H1 (cell line): ENCODE measurements around the gene NR3C1. TPM values are rescaled to one million over a fixed set of nuclear protein-coding genes. Genes with fewer than 3 reads are reported as not detected.

Experiments used
- CTCF ChIA-PET: fragments of 300-600 bp; sonication (Branson Sonifier 250); formaldehyde crosslinking; loops from one replicate; lab custom pipeline; 2021; ENCODE audit not compliant: partially characterized antibody; lab: Charles Lee
- POLR2A ChIA-PET: fragments of 300-600 bp; sonication (Branson Sonifier 250); formaldehyde crosslinking; loops from one replicate; lab custom pipeline; 2021; ENCODE audit warnings: inconsistent platforms; ENCODE audit not compliant: partially characterized antibody; lab: Charles Lee
- DNase-seq, 2 experiments: peaks; one replicate each; pipeline versions ENCODE4 v3.0.0 to v3.0.0-alpha.2; 2010 to 2022; ENCODE audit warnings: low spot score in 2 of 2, low read depth in 1 of 2, mixed read lengths in 1 of 2
- FAIRE-seq: peaks from 2 replicates; lab custom pipeline; 2011; peaks lifted over from hg19 to GRCh38; lab: Jason Lieb, UNC
- H2AFZ ChIP-seq: 2 replicates; pipeline ENCODE4 v1.8.1; 2012; ENCODE audit warnings: low read length, inconsistent platforms
- H2AK5ac ChIP-seq: 2 replicates; pipeline ENCODE4 v1.6.1; 2013; ENCODE audit warnings: low read depth, low read length
- H2BK120ac ChIP-seq: replicated peaks from 2 replicates; pipeline ENCODE3; 2013; ENCODE audit warnings: low read depth, low read length, inconsistent platforms
- H2BK12ac ChIP-seq: 2 replicates; pipeline ENCODE4 v1.6.1; 2013; ENCODE audit warnings: low read depth, low read length
- H2BK15ac ChIP-seq: 2 replicates; pipeline ENCODE4 v1.6.1; 2013; ENCODE audit warnings: low read length
- H2BK20ac ChIP-seq: 2 replicates; pipeline ENCODE4 v1.6.1; 2013; ENCODE audit warnings: low read length
- H2BK5ac ChIP-seq: 2 replicates; pipeline ENCODE4 v1.6.1; 2013; ENCODE audit warnings: low read depth, low read length
- H3K14ac ChIP-seq: 2 replicates; pipeline ENCODE4 v1.6.1; 2013; ENCODE audit warnings: inconsistent platforms; ENCODE audit not compliant: insufficient read length
- H3K18ac ChIP-seq: 2 replicates; pipeline ENCODE4 v1.6.1; 2013; ENCODE audit warnings: low read length; ENCODE audit errors: extremely low read depth
- H3K23ac ChIP-seq: 2 replicates; pipeline ENCODE4 v1.6.1; 2013; ENCODE audit warnings: inconsistent platforms; ENCODE audit not compliant: insufficient read length
- H3K23me2 ChIP-seq: 2 replicates; pipeline ENCODE4 v1.6.1; 2013; ENCODE audit warnings: low read depth, low read length
- H3K27ac ChIP-seq: 2 replicates; pipeline ENCODE4 v1.6.1; 2011; ENCODE audit warnings: low read depth, low read length, inconsistent platforms
- H3K27me3 ChIP-seq, 4 experiments: replicated peaks in 1 of 4; 1 replicate in 1 of 4; 2 replicates in 3 of 4; pipeline versions ENCODE4 v1.6.1 to v1.8.1; 2011 to 2013; ENCODE audit warnings: low read length in 3 of 4, mild to moderate bottlenecking in 3 of 4, inconsistent platforms in 2 of 4, mixed read lengths in 2 of 4, moderate library complexity in 1 of 4; ENCODE audit not compliant: control insufficient read depth in 3 of 4, insufficient read depth in 3 of 4; ENCODE audit errors: extremely low read depth in 1 of 4
- H3K36me3 ChIP-seq, 4 experiments: 2 replicates each; pipeline versions ENCODE4 v1.6.1 to v1.8.1; 2011 to 2013; ENCODE audit warnings: mild to moderate bottlenecking in 4 of 4, low read length in 3 of 4, moderate library complexity in 2 of 4, control low read depth in 1 of 4, inconsistent platforms in 1 of 4; ENCODE audit not compliant: insufficient read depth in 4 of 4, control insufficient read depth in 2 of 4
- H3K4ac ChIP-seq: replicated peaks from 2 replicates; pipeline ENCODE3; 2013; ENCODE audit warnings: low read length, low read depth, mixed read lengths, inconsistent platforms; ENCODE audit not compliant: insufficient read length
- H3K4me1 ChIP-seq, 4 experiments: replicated peaks in 1 of 4; 1 replicate in 1 of 4; 2 replicates in 3 of 4; pipeline versions ENCODE4 v1.6.1 to v1.8.1; 2011 to 2013; ENCODE audit warnings: low read length in 3 of 4, inconsistent platforms in 2 of 4, mixed read lengths in 1 of 4; ENCODE audit not compliant: insufficient read depth in 4 of 4, control insufficient read depth in 3 of 4
- H3K4me2 ChIP-seq, 2 experiments: 2 replicates each; pipeline versions ENCODE4 v1.6.1 to v1.8.1; 2011 to 2013; ENCODE audit warnings: low read depth in 2 of 2, low read length in 2 of 2, control low read depth in 1 of 2, inconsistent platforms in 1 of 2, mild to moderate bottlenecking in 1 of 2; ENCODE audit not compliant: insufficient read depth in 1 of 2
- H3K4me3 ChIP-seq, 4 experiments: fragments of 200-600, 300-600 bp in 1 of 4; sonication (generic), shearing (Covaris generic), sonication (Bioruptor Twin) in 1 of 4; 2 replicates each; pipeline versions ENCODE4 v1.5.1 to v1.8.1; 2011 to 2016; ENCODE audit warnings: low read length in 4 of 4, low read depth in 3 of 4, control low read depth in 2 of 4, inconsistent platforms in 2 of 4, mild to moderate bottlenecking in 2 of 4, mixed read lengths in 1 of 4, moderate library complexity in 1 of 4; ENCODE audit not compliant: insufficient read depth in 2 of 4; ENCODE audit errors: extremely low read depth in 1 of 4
- H3K56ac ChIP-seq: replicated peaks from 2 replicates; pipeline ENCODE3; 2013; ENCODE audit warnings: low read depth, mild to moderate bottlenecking, mixed read lengths, low read length, inconsistent platforms; ENCODE audit not compliant: insufficient read length
- H3K79me1 ChIP-seq: 2 replicates; pipeline ENCODE4 v1.6.1; 2013; ENCODE audit warnings: low read depth, low read length, control low read depth
- H3K79me2 ChIP-seq, 2 experiments: 2 replicates each; pipeline versions ENCODE4 v1.6.1 to v1.8.1; 2012 to 2013; ENCODE audit warnings: low read length in 2 of 2, mild to moderate bottlenecking in 2 of 2, inconsistent platforms in 1 of 2; ENCODE audit not compliant: insufficient read depth in 2 of 2, control insufficient read depth in 1 of 2
- H3K9ac ChIP-seq, 4 experiments: replicated peaks in 1 of 4; 1 replicate in 1 of 4; 2 replicates in 3 of 4; pipeline versions ENCODE4 v1.6.1 to v1.8.1; 2011 to 2013; ENCODE audit warnings: low read depth in 3 of 4, low read length in 3 of 4, control low read depth in 2 of 4, mild to moderate bottlenecking in 2 of 4, moderate library complexity in 2 of 4, inconsistent platforms in 1 of 4; ENCODE audit errors: extremely low read depth in 1 of 4
- H3K9me3 ChIP-seq, 2 experiments: 2 replicates each; pipeline versions ENCODE4 v1.6.1 to v1.8.1; 2012 to 2013; ENCODE audit warnings: mild to moderate bottlenecking in 2 of 2, moderate library complexity in 2 of 2, control low read depth in 1 of 2, inconsistent platforms in 1 of 2, low read depth in 1 of 2, low read length in 1 of 2, mixed read lengths in 1 of 2; ENCODE audit not compliant: insufficient read depth in 2 of 2
- H4K20me1 ChIP-seq, 2 experiments: replicated peaks in 1 of 2; 2 replicates each; pipeline versions ENCODE3 to v1.8.1; 2011 to 2013; ENCODE audit warnings: inconsistent platforms in 2 of 2, low read length in 2 of 2, mild to moderate bottlenecking in 1 of 2; ENCODE audit not compliant: insufficient read depth in 2 of 2, control insufficient read depth in 1 of 2
- H4K5ac ChIP-seq: 2 replicates; pipeline ENCODE4 v1.6.1; 2013; ENCODE audit warnings: low read length, low read depth, mixed read lengths, inconsistent platforms; ENCODE audit not compliant: insufficient read length
- H4K8ac ChIP-seq: 2 replicates; pipeline ENCODE4 v1.8.0; 2013; ENCODE audit warnings: mild to moderate bottlenecking, moderate library complexity, low read length, inconsistent platforms; ENCODE audit not compliant: insufficient read depth; ENCODE audit errors: extremely low read depth
- H4K91ac ChIP-seq: replicated peaks from 2 replicates; pipeline ENCODE3; 2013; ENCODE audit warnings: low read length, mixed read lengths, inconsistent platforms; ENCODE audit not compliant: insufficient read length
- CHD2 ChIP-seq: IDR thresholded peaks from 2 replicates; pipeline ENCODE4 v1.6.1; 2012; ENCODE audit warnings: low read length, improper control_type of control experiment
- JUN ChIP-seq: IDR thresholded peaks from 2 replicates; pipeline ENCODE4 v1.6.1; 2011; ENCODE audit warnings: low read depth, mild to moderate bottlenecking, improper control_type of control experiment, low read length
- SIRT6 ChIP-seq: IDR thresholded peaks from one replicate; pipeline ENCODE4 v1.7.1; 2012; ENCODE audit warnings: low read length, inconsistent platforms
- WGBS, 2 experiments: shearing (Covaris generic) in 1 of 2; methylation state at CpG; one replicate each; pipeline versions ENCODE4 v1.1.6 to v1.1.7; 2013 to 2015; ENCODE audit warnings: low lambda C conversion rate in 2 of 2, mixed read lengths in 2 of 2, inconsistent platforms in 1 of 2, low coverage in 1 of 2, missing lambda C conversion rate in 1 of 2; ENCODE audit not compliant: insufficient replicate concordance in 2 of 2, insufficient coverage in 1 of 2, insufficient read length in 1 of 2; ENCODE audit errors: extremely low coverage in 1 of 2, missing lambda C conversion rate in 1 of 2; 5-methylcytosine and 5-hydroxymethylcytosine counted together
- polyA plus RNA-seq, 7 experiments: library from polyadenylated mRNA; depleted of rRNA in 3 of 7; stranded (reverse) in 5 of 7; unstranded in 2 of 7; fragments of >200 nt in 5 of 7; fragments of 200-250 nt in 2 of 7; gene quantifications; 1 replicate in 5 of 7; 2 replicates in 1 of 7; 4 replicates in 1 of 7; pipeline versions ENCODE4 v1.2.1 to v1.2.3, GENCODE V29; 2011 to 2013; ENCODE audit warnings: missing spikeins in 2 of 7, mixed read lengths in 2 of 7
- total RNA-seq: library from RNA; stranded (reverse); fragmentation: NEBNext Ultra II Directional; extraction: Animal tissue kit (Norgen Biotek cat#: 25700); gene quantifications from 2 replicates; pipeline ENCODE4 v1.2.1, GENCODE V29; 2021

Gene NR3C1
- total and polyA plus RNA-seq, 2 of the 8 experiments (the other 6 are each of a cell fraction or from before 2014, with no cell fraction given), result 1.7 to 5.4 TPM

DNA sequence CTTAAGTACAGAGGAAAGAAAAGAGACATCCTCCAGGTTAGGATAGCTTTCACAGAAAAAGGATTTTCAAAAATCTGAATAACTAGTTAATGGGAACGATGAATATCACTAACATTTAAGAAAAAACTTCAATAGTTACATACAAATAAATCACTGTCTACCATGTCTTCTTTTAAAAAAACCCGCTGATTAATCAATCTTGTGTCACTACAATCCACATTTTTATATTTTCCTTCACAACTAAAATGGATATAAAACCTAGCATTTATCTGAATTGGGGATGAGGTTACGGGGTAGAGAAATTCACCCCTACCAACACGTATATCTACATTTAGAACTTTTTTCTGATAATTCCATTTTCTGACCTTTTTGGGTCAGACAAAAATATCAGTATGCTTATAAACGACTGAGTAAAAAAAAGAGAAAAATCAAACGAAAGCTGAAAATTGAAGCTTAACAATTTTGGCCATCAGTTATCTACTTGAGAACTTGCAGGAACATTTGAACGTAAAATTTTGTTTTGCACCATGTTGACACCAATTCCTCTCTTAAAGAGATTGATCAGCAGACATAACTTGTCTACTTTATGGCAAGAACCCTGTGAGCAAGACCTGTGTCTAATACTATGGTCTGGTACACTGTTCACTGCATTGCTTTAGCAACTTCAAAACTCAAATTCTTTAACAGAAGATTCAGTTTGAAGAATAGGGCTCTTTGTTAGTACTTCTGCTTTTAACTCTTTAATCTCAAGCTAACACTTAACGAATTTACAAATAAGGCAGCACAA is 4.8 kb downstream of the NR3C1 start:
- H3K4ac ChIP-seq, result no peak overlapping the region
- H3K18ac ChIP-seq, result no peak overlapping the region
- H3K36me3 ChIP-seq, result no peaks in the 10 kb centered on the region
- POLR2A ChIA-PET, result no interaction called here
- H3K14ac ChIP-seq, result no peak overlapping the region
- peak overlapping the region; percentile 43 for H4K5ac ChIP-seq
- no peak overlapping the region for H2AK5ac ChIP-seq
- H2BK20ac ChIP-seq, result 0 out of 2 replicates have a peak overlapping the region, but pooled peaks have one; percentile 43
- no peak overlapping the region for H3K9ac ChIP-seq
- H4K8ac ChIP-seq, result no peak overlapping the region
- H3K27me3 ChIP-seq, result peaks cover 5 to 25% (median 12%) of the 10 kb centered on the region in 4 experiments; a peak in 6 of 7 replicates
- H2BK12ac ChIP-seq, result no peak overlapping the region
- FAIRE-seq, result no peak
- 44% methylated on average over 8 of the region's 8 CpGs; no CpG with 5 or more reads in 1 of the 2 experiments for WGBS, 2 experiments
- H3K9me3 ChIP-seq, result no peaks in the 10 kb centered on the region
- H4K91ac ChIP-seq, result no peak overlapping the region
- H2AFZ ChIP-seq, result no peak overlapping the region
- no peak overlapping the region for H3K23ac ChIP-seq
- H3K27ac ChIP-seq, result no peak overlapping the region
- peaks cover 0 to 22% of the 10 kb centered on the region in 2 experiments; a peak in 2 of 4 replicates for H3K79me2 ChIP-seq
- CTCF ChIA-PET, result interaction anchor here (1.7 kb wide), 1 partner anchor 189 kb away, joined by 5 read pairs; no protein-coding TSS in a partner anchor
- no peak overlapping the region for H2BK5ac ChIP-seq
- H2BK15ac ChIP-seq, result no peak overlapping the region
- no peaks in the 10 kb centered on the region for H3K79me1 ChIP-seq
- H3K56ac ChIP-seq, result no peak overlapping the region
- peak overlapping the region; percentile 28 for H2BK120ac ChIP-seq
- H4K20me1 ChIP-seq, result no peaks in the 10 kb centered on the region
- peaks cover 6% of the 10 kb centered on the region for H3K23me2 ChIP-seq
- TF ChIP-seq SIRT6 (no peak), JUN (no peak), CHD2 (no peak)
- no peak overlapping the region; a peak in 2 of 4 replicates for H3K4me2 ChIP-seq
- DNase-seq, result no peak
- H3K4me1 ChIP-seq, result peaks cover 0 to 17% (median 8%) of the 10 kb centered on the region in 4 experiments; a peak in 6 of 7 replicates
- H3K4me3 ChIP-seq, result peak overlapping the region in 1 of 4 experiments; percentile 38; a peak in 1 of 8 replicates
